ENCODE data around the gene KIR3DL1.
"Not testable (repeated sequence)": the region's sequence is repeated elsewhere in the genome, so short reads cannot be mapped to it uniquely, and the experiment has no call there.

Gene KIR3DL1

GRCh38 chr19:54816251-54816650, at the start of gene KIR3DL1:
TSS of gene KIR3DL1 (plus strand) at chr19:54816468.
- DNase-seq: not testable (repeated sequence)

GRCh38 chr19:54769646-54770045, 46.6 kb upstream of the KIR3DL1 start, which contains the start of gene KIR2DL1:
TSS of gene KIR2DL1 (plus strand) at chr19:54769793. CDS start at chr19:54769851, 58 bp downstream.
- not testable (repeated sequence) for DNase-seq

- not testable (repeated sequence) for DNase-seq
Measured at GRCh38 chr19:54770511-54770910, 45.8 kb upstream of the KIR3DL1 start.

GRCh38 chr19:54771018-54771960, 45.0 kb upstream of the KIR3DL1 start:
- not testable (repeated sequence) for DNase-seq

GRCh38 chr19:54772666-54773065, 43.6 kb upstream of the KIR3DL1 start:
- DNase-seq: not testable (repeated sequence)

- DNase-seq: not testable (repeated sequence)
Measured at GRCh38 chr19:54775095-54775815, 41.0 kb upstream of the KIR3DL1 start.

GRCh38 chr19:54775830-54776229, 40.4 kb upstream of the KIR3DL1 start:
- DNase-seq: not testable (repeated sequence)

GRCh38 chr19:54777851-54778250, 38.4 kb upstream of the KIR3DL1 start:
- not testable (repeated sequence) for DNase-seq

- DNase-seq: not testable (repeated sequence)
Measured at GRCh38 chr19:54778896-54779295, 37.4 kb upstream of the KIR3DL1 start.

GRCh38 chr19:54782916-54783315, 33.4 kb upstream of the KIR3DL1 start:
- not testable (repeated sequence) for DNase-seq

GRCh38 chr19:54786091-54786723, 30.1 kb upstream of the KIR3DL1 start:
- not testable (repeated sequence) for DNase-seq

GRCh38 chr19:54788154-54788553, 28.1 kb upstream of the KIR3DL1 start:
- not testable (repeated sequence) for DNase-seq

GRCh38 chr19:54790711-54791110, 25.6 kb upstream of the KIR3DL1 start:
- DNase-seq: no peak

- no peak for DNase-seq
Measured at GRCh38 chr19:54791476-54791875, 24.8 kb upstream of the KIR3DL1 start.

- no peak for DNase-seq
Measured at GRCh38 chr19:54792814-54793213, 23.5 kb upstream of the KIR3DL1 start.

GRCh38 chr19:54795758-54796157, 20.5 kb upstream of the KIR3DL1 start:
- no peak for DNase-seq

- no peak for DNase-seq
Measured at GRCh38 chr19:54803410-54803809, 12.9 kb upstream of the KIR3DL1 start, which contains the start of gene KIR2DL4. TSS of gene KIR2DL4 (plus strand) at chr19:54803610. CDS start at chr19:54803652, 42 bp downstream.

- DNase-seq: no peak
Measured at GRCh38 chr19:54804101-54804500, 12.2 kb upstream of the KIR3DL1 start.

- DNase-seq: no peak
Measured at GRCh38 chr19:54804571-54804970, 11.7 kb upstream of the KIR3DL1 start.

GRCh38 chr19:54805665-54806515, 10.4 kb upstream of the KIR3DL1 start:
- no peak for DNase-seq

- no peak for DNase-seq
Measured at GRCh38 chr19:54806516-54806838, 9.8 kb upstream of the KIR3DL1 start.

GRCh38 chr19:54814571-54814970, 1.7 kb upstream of the KIR3DL1 start:
- DNase-seq: not testable (repeated sequence)

Measured in stimulated activated CD4-positive, alpha-beta T cell treated with anti-CD3 and anti-CD28 coated beads, Interleukin-4, amount 100 ng/mL, for 24 hours (primary cell).